ENCODE data around the gene COL4A1.

Gene COL4A1

DNA sequence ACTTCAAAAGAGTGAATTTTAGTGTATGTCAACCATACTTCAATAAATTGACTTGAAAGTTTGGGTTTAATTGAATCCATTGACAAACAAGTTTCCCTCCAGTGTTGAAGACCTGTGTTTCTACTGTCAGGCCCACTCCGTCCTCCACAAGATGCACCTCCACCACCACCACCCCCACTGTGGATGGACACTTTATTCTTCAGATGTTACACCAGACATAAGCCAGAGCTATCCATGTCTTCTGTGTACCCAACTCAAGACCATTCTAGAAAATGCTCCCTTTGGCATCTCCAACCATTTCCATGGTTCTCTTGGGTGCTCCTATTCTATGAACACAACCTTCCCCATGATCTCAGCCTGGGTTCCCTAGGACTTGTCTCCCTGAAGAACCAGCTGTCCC lies 207.0 kb downstream of the COL4A1 start:
- no peak for DNase-seq

All from NCI-H2171 treated with DMSO at 0.1 percent for 48 hours (cell line).